Nucleus accumbens (tissue), 56 donors: ENCODE results near the gene TNPO2.
A peak's percentile ranks its signal among the peaks of the same experiment; 100 is the strongest.

ENCODE experiments used
- DNase-seq, 56 donors: peaks; one replicate each; lab custom pipeline; 2025; lab: John Stamatoyannopoulos, UW

The TNPO2 gene

DNA sequence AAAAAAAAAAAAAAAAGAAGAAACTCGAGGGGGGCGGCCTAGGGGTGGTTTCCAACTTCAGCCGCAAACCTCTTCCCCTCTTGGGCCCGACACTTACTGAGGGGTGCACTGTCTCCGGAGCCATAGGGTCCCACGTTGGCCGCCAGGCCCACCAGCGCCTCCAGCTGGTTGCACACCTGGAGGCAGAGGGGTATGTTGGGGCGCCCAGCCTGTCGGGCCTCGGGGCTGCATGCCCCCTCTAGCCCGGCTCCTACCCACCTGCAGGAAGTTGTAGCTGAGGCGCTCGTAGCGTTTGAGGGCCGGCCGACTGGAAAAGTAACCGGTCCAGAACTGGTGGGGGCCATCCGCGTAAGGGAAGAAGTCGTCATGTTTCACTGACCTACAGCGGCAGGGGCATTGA, 65.8 kb downstream of the TNPO2 start:
- DNase-seq = no peak

DNA sequence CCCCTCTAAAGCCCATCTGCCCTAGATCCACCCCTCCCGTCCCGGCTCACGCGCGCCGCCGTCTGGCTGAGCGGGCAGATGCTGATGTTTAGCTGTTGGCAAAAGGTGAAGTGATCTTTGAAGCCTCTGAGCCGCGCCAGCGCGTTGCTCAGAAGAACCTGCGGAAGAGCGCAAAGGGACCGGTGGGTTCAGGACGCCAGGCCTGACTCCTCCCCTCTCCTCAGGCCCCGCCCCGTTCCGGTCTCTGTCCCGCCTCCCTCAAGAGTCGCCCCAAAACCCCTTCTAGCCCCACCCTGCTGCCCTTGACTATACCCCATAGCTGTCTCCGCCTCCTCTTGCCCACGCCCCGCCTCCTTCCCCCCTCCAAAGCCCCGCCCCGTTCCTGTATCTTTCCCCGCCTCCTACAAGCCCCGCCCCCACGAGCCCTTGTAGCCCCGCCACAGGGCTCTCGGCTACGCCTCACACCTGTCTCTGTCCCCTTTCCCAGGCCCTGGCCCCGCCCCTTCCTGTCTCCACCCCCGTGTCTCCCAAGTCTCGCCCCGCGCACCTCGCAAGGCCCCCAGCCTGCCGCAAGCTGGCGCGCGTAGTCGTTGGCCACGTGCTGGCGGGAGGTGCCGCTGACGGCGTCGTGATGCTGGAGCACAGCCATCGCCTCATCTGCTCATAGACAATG, 66.7 kb downstream of the TNPO2 start:
- DNase-seq = peak in 1 of 56 donors; percentile 3

DNA sequence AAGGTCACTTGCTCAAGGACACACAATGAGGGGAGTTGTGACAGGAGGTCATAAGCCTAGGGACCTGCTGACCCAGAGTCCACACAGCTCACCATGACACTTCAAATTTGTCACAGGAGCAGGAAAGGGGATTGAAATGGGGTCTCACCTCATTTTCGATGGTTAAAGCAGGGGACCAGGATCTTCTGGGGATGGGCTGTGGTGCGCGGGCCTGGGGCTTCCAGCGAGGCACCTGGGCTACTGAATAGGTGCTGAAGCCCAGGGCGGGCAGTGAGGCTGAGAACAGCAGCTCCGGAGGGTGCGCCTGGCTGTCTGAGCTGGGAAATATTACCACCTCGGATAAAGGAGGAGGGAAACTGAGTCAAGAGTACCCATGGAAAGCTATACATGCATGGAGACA, 68.2 kb downstream of the TNPO2 start:
- DNase-seq = no peak

DNA sequence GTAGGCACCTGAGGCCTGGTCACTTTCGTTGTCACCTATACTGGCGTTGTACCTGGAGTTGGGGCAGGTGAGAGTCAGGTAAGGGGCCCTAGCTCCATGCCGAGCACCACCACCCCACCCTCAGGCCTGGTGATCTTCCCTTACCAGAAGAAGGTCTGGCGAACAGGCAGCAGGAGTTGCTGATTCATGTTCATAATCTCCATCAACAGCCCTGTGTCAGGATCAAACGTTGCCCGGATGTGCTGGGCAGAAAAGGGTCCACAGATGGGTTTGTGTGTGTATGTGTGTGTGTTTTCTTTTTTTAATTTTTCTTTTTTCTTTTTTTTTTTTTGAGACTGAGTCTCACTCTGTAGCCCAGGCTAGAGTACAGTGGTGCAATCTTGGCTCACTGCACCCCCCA, 71.5 kb downstream of the TNPO2 start:
- no peak for DNase-seq

DNA sequence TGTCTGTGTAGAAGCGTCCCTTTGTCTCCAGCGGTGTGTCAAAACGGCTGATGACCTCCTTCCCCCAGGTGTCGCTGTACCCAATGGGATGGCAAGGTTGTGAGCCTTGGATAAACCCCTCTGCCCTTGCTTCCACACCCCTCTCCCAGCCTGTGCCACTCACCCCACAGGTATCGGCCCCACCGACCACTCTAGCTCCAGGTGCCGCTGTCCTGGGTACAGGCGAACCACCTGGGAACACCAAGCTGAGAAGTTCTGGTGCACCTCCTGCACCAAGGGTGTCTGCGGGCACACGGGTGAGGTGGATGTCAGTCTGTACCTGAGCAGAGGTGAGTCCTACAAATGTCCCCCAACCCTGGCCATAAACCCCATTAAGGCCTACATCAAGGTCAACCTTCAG, 73.8 kb downstream of the TNPO2 start:
- no peak for DNase-seq
